ENCODE data around the gene NSD1. TPM values are rescaled to one million over a fixed set of nuclear protein-coding genes. Genes with fewer than 3 reads are reported as not detected.

Gene NSD1
- total RNA-seq, 1 experiment from 2014 or later = 58.8 TPM

DNA sequence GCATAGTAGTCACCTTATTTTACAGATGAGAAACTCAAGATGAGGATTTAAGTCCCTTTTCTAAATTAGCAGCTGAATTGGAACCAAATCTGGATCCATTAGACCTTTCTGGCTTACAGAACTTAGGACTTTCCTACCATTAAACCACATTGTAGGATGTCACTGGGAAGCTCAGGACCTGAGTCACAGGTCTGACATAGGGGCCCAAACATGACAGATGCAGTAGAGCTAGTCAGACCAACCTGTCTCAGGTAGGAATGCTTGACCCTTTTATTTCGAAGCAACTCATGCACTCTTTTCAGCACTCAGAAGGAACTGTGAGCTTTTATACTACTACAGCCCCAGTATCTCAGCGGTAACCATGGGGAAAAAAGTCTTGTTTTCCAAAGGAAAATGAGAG, 167.4 kb downstream of the NSD1 start:
- ATAC-seq (no peak), DNase-seq (ENCODE audit: low read depth, low spot score) (no peak)
- no TSS peak for BruUV-seq (replicated peaks)
- peak overlapping the region; percentile 30; the same call in 1 of the 2 replicates for H3K9ac ChIP-seq (ENCODE audit: low read length)
- intact Hi-C loops (cut with micrococcal nuclease) = loop anchor here (2.0 to 10.0 kb wide), 3 partner anchors 186 to 646 kb away; no protein-coding TSS in a partner anchor
- no peak overlapping the region for H2AFZ ChIP-seq (ENCODE audit: low read depth, low read length, poor library complexity, severe bottlenecking)
- H3K36me3 ChIP-seq (ENCODE audit: control insufficient read depth in 1 of 2, insufficient read depth in 2 of 2, low read length in 2 of 2) = peaks cover 6 to 8% of the 10 kb centered on the region in 2 experiments; a peak in 2 of 4 replicates
- peaks cover 19 to 62% of the 10 kb centered on the region in 2 experiments for H3K4me1 ChIP-seq (ENCODE audit: control insufficient read depth in 1 of 2, insufficient read depth in 2 of 2, low read length in 2 of 2)
- H3K9me2 ChIP-seq (ENCODE audit: insufficient read depth) = no peaks in the 10 kb centered on the region
- peak overlapping the region; percentile 92 for H3K4me2 ChIP-seq (ENCODE audit: low read length)
- H3K9me3 ChIP-seq (ENCODE audit: control insufficient read depth in 1 of 2, insufficient read depth in 1 of 2, low read depth in 1 of 2, low read length in 2 of 2) = no peaks in the 10 kb centered on the region
- H3K4me3 ChIP-seq (replicated peaks in 1 of 2; ENCODE audit: low read depth in 1 of 2, low read length in 2 of 2) = no peak overlapping the region
- no peaks in the 10 kb centered on the region for H3K27me3 ChIP-seq (ENCODE audit: insufficient read depth, low read length)
- H3K79me2 ChIP-seq (ENCODE audit: insufficient read depth, low read length) = peaks cover 25% of the 10 kb centered on the region
- ChIA-PET RAD21 (ENCODE audit: low non-redundant PET in 1 of 2, low total read pairs in 2 of 2, uncharacterized antibody in 2 of 2, unreplicated experiment in 2 of 2) (no interaction called here), CTCF (interaction anchor here (0.9 to 2.2 kb wide), 4 partner anchors 9 to 177 kb away, joined by 3 to 17 read pairs (median 3); no protein-coding TSS in a partner anchor), POLR2A (interaction anchor here (1.0 kb wide), 1 partner anchor 125 kb away, joined by 3 read pairs; the partner anchor contains the start of gene GRK6)
- TF ChIP-seq EZH2 (IDR thresholded peaks at IDR 0.05) (no peak), ELF1 (IDR thresholded peaks at IDR 0.05; ENCODE audit: borderline replicate concordance, low read depth) (no peak), POLR2AphosphoS5 (IDR thresholded peaks at IDR 0.05; ENCODE audit: low read depth, low read length) (no peak), TCF7L2 (IDR thresholded peaks at IDR 0.05; ENCODE audit: borderline replicate concordance, extremely low read depth, insufficient read depth, insufficient read length) (no peak), RAD21 (IDR thresholded peaks at IDR 0.05; ENCODE audit: low read depth) (no peak), SRF (IDR thresholded peaks at IDR 0.05; ENCODE audit: low read depth) (no peak), SP1 (IDR thresholded peaks at IDR 0.05; ENCODE audit: low read depth) (no peak), ZNF274 (IDR thresholded peaks at IDR 0.05; ENCODE audit: low read depth, low read length) (no peak), EZH2phosphoT487 (IDR thresholded peaks at IDR 0.05; ENCODE audit: borderline replicate concordance) (no peak), CBX3 (IDR thresholded peaks at IDR 0.05; ENCODE audit: low read depth) (no peak), EGR1 (IDR thresholded peaks at IDR 0.05; ENCODE audit: low read depth) (no peak), SIN3A (IDR thresholded peaks at IDR 0.05; ENCODE audit: low read depth) (no peak), JUND (IDR thresholded peaks at IDR 0.05) (no peak), YY1 (IDR thresholded peaks at IDR 0.05; ENCODE audit: extremely low read depth, insufficient replicate concordance, low read depth, low read length) (no peak), POLR2A (IDR thresholded peaks at IDR 0.05; ENCODE audit: borderline replicate concordance, extremely low read depth, insufficient read depth, insufficient read length) (no peak)
- TF ChIP-seq, protein P1, sequence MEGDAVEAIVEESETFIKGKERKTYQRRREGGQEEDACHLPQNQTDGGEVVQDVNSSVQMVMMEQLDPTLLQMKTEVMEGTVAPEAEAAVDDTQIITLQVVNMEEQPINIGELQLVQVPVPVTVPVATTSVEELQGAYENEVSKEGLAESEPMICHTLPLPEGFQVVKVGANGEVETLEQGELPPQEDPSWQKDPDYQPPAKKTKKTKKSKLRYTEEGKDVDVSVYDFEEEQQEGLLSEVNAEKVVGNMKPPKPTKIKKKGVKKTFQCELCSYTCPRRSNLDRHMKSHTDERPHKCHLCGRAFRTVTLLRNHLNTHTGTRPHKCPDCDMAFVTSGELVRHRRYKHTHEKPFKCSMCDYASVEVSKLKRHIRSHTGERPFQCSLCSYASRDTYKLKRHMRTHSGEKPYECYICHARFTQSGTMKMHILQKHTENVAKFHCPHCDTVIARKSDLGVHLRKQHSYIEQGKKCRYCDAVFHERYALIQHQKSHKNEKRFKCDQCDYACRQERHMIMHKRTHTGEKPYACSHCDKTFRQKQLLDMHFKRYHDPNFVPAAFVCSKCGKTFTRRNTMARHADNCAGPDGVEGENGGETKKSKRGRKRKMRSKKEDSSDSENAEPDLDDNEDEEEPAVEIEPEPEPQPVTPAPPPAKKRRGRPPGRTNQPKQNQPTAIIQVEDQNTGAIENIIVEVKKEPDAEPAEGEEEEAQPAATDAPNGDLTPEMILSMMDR (IDR thresholded peaks at IDR 0.05 in 2 of 3, conservative IDR thresholded peaks at IDR 0.05 in 1 of 3; ENCODE audit: borderline replicate concordance in 1 of 3, insufficient read depth in 1 of 3, low read depth in 2 of 3, low read length in 2 of 3) = no peak
- TF ChIP-seq, protein P2, sequence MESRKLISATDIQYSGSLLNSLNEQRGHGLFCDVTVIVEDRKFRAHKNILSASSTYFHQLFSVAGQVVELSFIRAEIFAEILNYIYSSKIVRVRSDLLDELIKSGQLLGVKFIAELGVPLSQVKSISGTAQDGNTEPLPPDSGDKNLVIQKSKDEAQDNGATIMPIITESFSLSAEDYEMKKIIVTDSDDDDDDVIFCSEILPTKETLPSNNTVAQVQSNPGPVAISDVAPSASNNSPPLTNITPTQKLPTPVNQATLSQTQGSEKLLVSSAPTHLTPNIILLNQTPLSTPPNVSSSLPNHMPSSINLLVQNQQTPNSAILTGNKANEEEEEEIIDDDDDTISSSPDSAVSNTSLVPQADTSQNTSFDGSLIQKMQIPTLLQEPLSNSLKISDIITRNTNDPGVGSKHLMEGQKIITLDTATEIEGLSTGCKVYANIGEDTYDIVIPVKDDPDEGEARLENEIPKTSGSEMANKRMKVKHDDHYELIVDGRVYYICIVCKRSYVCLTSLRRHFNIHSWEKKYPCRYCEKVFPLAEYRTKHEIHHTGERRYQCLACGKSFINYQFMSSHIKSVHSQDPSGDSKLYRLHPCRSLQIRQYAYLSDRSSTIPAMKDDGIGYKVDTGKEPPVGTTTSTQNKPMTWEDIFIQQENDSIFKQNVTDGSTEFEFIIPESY (IDR thresholded peaks at IDR 0.05; ENCODE audit: extremely low read depth, insufficient replicate concordance, low read length) = no peak
- TF ChIP-seq, protein P3, sequence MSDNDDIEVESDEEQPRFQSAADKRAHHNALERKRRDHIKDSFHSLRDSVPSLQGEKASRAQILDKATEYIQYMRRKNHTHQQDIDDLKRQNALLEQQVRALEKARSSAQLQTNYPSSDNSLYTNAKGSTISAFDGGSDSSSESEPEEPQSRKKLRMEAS (IDR thresholded peaks at IDR 0.05) = no peak
- TF ChIP-seq, protein P4, sequence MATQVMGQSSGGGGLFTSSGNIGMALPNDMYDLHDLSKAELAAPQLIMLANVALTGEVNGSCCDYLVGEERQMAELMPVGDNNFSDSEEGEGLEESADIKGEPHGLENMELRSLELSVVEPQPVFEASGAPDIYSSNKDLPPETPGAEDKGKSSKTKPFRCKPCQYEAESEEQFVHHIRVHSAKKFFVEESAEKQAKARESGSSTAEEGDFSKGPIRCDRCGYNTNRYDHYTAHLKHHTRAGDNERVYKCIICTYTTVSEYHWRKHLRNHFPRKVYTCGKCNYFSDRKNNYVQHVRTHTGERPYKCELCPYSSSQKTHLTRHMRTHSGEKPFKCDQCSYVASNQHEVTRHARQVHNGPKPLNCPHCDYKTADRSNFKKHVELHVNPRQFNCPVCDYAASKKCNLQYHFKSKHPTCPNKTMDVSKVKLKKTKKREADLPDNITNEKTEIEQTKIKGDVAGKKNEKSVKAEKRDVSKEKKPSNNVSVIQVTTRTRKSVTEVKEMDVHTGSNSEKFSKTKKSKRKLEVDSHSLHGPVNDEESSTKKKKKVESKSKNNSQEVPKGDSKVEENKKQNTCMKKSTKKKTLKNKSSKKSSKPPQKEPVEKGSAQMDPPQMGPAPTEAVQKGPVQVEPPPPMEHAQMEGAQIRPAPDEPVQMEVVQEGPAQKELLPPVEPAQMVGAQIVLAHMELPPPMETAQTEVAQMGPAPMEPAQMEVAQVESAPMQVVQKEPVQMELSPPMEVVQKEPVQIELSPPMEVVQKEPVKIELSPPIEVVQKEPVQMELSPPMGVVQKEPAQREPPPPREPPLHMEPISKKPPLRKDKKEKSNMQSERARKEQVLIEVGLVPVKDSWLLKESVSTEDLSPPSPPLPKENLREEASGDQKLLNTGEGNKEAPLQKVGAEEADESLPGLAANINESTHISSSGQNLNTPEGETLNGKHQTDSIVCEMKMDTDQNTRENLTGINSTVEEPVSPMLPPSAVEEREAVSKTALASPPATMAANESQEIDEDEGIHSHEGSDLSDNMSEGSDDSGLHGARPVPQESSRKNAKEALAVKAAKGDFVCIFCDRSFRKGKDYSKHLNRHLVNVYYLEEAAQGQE (IDR thresholded peaks at IDR 0.05; ENCODE audit: low read depth) = no peak
- TF ChIP-seq, protein P5, sequence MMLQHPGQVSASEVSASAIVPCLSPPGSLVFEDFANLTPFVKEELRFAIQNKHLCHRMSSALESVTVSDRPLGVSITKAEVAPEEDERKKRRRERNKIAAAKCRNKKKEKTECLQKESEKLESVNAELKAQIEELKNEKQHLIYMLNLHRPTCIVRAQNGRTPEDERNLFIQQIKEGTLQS (IDR thresholded peaks at IDR 0.05) = no peak
- H3K27ac ChIP-seq (ENCODE audit: low read depth, low read length) = no peak overlapping the region; the same call in 1 of the 2 replicates
- peaks cover 7% of the 10 kb centered on the region; the same call in 1 of the 2 replicates for H4K20me1 ChIP-seq (ENCODE audit: insufficient read depth)

Data from HCT116 (cell line).